ENCODE measurements around the gene SPTLC2.

- TF ChIP-seq CTCF (conservative IDR thresholded peaks at IDR 0.05; ENCODE audit: low read length), result no peak
- TF ChIP-seq EZH2phosphoT487 (IDR thresholded peaks at IDR 0.05; ENCODE audit: borderline replicate concordance), result no peak
Measured at GRCh38 chr14:77561881-77562280, 54.6 kb downstream of the SPTLC2 start.
